Ovary (tissue), 3 donors: Measurements from ENCODE around the gene ZNF629.
A peak's percentile ranks its signal among the peaks of the same experiment; 100 is the strongest.

Experiments
- EP300 ChIP-seq: sonication (generic); formaldehyde crosslinking; IDR thresholded peaks from one replicate; pipeline ENCODE4 v1.6.1; 2017; ENCODE audit warnings: antibody characterized with exemption
- POLR2A ChIP-seq: fragments of 450-650 bp; IDR thresholded peaks from one replicate; pipeline ENCODE4 v1.6.1; 2017; ENCODE audit warnings: antibody characterized with exemption, mild to moderate bottlenecking, moderate library complexity
- TF ChIP-seq, protein P1 (sequence below), 3 donors: fragments of 450-650 bp in 2 of 3; fragments of 200-600 bp in 1 of 3; IDR thresholded peaks; one replicate each; pipeline versions ENCODE4 v1.5.1 to v1.8.0; 2016 to 2022; ENCODE audit warnings: antibody characterized with exemption in 3 of 3, mild to moderate bottlenecking in 1 of 3
- donor health status: DM: no; HTN: no; CAD: no.

DNA sequence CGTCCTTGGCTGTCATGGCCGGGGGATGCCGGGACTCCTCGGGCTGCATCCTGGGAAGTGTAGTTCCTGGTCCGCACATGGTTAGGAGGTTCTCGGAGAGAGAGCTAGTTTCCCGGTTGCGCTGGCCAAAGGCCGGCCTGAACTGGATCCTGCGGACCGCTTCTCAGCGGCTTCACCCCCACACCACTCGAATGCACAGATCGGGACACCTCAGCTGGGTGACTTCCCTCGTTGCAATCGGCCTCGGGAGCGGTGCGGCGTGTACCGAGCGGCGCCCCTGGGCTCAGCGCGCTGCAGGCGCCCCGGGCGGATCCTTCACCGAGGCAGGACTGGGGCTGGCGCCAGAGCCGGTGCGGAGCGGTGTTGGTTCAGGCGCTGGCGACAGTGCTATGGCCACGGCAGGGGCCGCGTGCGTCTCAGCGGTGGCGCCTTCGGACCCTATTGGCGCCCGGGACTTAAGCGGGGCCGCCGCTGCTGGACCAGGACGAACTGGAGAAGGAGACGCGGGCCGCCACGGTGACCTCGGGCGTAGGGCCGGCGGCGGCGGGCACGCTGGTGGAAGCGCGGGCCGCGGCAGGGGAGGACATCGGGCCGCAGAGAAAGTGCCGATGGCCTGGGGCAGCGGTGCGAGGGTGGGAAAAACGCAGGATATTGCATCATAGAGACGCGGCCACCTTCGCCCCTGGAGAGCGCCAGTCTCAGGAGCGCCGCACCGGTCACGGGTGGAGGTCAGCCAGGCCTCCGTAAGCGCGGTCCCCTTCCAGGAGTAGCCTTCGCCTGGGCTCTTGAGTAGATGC, 11.4 kb downstream of the ZNF629 start:
- TF ChIP-seq, protein P1, sequence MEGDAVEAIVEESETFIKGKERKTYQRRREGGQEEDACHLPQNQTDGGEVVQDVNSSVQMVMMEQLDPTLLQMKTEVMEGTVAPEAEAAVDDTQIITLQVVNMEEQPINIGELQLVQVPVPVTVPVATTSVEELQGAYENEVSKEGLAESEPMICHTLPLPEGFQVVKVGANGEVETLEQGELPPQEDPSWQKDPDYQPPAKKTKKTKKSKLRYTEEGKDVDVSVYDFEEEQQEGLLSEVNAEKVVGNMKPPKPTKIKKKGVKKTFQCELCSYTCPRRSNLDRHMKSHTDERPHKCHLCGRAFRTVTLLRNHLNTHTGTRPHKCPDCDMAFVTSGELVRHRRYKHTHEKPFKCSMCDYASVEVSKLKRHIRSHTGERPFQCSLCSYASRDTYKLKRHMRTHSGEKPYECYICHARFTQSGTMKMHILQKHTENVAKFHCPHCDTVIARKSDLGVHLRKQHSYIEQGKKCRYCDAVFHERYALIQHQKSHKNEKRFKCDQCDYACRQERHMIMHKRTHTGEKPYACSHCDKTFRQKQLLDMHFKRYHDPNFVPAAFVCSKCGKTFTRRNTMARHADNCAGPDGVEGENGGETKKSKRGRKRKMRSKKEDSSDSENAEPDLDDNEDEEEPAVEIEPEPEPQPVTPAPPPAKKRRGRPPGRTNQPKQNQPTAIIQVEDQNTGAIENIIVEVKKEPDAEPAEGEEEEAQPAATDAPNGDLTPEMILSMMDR (IDR thresholded peaks at IDR 0.05): no peak
- TF ChIP-seq EP300 (no peak), POLR2A (peak; percentile 8)
